Stimulated activated CD8-positive, alpha-beta memory T cell treated with anti-CD3 and anti-CD28 coated beads, Interleukin-4, amount 100 ng/mL, for 4 hours (primary cell): ENCODE results near the gene ZNF200.
"Not testable (repeated sequence)": the region's sequence is repeated elsewhere in the genome, so short reads cannot be mapped to it uniquely, and the experiment has no call there.

Experiments
- DNase-seq, 2 donors: peaks; one replicate each; pipeline ENCODE4 v3.0.0-alpha.2; 2020; ENCODE audit warnings: low read depth in 2 of 2, low spot score in 1 of 2

Gene ZNF200

DNA sequence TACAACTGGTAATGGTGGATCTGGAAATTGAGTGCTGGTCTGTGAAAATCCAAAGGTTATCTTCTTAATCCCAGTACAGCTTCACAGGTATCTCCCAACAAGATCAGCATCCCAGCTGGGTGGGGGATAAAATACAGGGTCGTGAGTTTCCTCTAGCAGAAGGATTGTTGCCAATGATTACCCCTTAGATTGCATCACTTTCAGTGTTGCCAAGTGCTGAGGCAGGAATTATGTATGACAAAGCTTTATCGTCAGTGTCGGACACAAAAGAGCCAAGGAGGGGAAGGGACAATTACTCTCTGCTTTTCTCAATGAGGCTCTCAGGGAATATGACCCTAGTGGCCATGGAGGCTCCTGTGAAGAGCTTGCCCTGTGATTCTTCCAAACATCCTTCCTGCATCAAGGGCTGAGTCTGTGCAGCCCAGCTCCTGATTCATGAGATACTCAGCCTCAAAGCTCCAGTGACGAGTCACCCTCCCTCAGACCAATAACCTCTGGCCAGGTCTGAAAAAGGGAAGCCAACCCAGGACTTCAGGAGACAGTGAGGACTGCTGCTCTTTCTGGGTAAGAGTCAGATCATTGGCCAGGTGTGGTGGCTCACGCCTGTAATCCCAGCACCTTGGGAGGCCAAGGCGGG lies 31.9 kb downstream of the ZNF200 start:
- DNase-seq, result no peak

- DNase-seq, result no peak
Observed at GRCh38 chr16:3198334-3199072, 36.5 kb downstream of the ZNF200 start.

- not testable (repeated sequence) for DNase-seq
Observed at GRCh38 chr16:3197694-3198333, 37.1 kb downstream of the ZNF200 start.

DNA sequence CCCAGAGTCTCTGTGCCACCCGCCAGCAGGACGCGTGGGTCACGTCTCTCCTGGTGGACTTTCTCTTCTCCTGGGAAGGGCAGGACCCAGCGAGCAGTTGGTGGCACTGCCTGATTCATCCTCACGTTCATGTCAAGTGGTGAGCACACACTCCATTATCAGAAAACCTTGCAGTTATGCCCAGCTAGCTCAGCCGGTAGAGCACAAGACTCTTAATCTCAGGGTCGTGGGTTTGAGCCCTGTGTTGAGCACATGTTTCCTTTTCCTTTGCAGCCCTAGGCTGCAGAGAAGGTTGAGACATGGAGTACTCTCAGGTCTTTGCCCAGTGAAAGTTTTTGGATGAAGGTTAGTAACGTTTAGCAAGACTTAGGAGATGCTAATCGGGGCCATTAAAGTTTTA lies 39.0 kb downstream of the ZNF200 start:
- no peak for DNase-seq

GRCh38 chr16:3194792-3195191 lies 40.2 kb downstream of the ZNF200 start:
- no peak for DNase-seq

GRCh38 chr16:3193221-3194212 lies 41.4 kb downstream of the ZNF200 start:
- DNase-seq, result no peak

- DNase-seq, result no peak
Observed at GRCh38 chr16:3192476-3193019, 42.4 kb downstream of the ZNF200 start.

GRCh38 chr16:3190949-3191353 lies 44.0 kb downstream of the ZNF200 start:
- no peak for DNase-seq

- DNase-seq, result no peak
Observed at GRCh38 chr16:3189869-3190268, 45.1 kb downstream of the ZNF200 start.

DNA sequence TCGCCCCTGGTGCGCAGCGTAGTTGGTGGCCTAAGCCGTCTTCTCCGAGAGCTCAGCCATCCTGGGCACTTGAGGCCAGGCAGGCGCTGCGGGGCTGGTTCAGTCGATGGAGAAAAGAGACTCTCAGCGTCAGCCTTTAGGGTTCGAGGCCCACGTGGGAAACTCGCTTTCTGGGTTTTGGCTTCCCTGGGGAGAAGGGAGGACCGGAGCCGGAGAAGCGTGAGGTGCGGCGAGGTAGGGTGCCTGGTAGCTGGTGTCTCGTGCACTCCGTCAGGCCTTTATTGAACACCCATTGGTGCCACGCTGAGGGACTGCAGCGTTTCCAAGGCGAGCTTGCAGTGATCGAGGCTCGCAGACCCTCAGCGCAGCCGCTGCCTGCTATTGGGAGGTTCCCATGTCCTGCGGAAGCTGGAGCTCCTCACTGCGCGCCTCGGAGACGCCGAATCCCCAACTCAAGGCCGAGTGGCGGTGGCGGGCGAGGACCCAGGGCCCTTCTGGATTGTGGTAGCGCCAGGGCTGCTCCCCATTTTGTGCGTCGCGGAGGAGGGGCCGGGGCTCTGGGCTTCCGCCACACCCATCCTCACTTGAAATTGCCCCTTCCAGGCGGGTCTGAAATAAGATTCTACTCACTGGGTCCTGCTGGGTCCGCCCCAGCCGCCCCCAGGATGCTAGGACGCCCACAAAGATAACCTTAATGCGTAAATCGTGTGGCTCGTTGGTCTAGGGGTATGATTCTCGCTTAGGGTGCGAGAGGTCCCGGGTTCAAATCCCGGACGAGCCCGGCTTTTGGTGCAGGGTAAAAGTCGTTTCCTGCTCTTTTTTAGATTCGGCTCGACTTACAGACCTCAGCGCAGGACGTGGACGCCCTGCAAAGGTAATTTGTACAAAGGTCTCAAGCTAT lies 45.8 kb downstream of the ZNF200 start:
- DNase-seq, result no peak

DNA sequence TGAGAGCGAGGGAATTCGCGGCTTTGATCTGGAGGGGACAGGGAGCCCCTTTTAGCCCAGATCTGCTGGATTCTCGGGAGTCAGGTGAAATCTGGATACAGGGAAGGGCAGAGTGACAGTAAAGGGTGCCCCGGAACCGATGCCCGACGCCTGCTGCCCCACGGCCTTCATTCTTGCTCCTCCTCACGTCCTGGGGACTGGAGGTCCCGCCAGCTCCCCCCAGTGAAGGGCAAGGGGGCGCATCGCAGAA lies 46.4 kb downstream of the ZNF200 start:
- DNase-seq, result no peak

- no peak for DNase-seq
Observed at GRCh38 chr16:3187798-3188674, 46.9 kb downstream of the ZNF200 start, which contains the start of gene OR1F1. OR1F1 (plus strand) TSS chr16:3188204.

DNA sequence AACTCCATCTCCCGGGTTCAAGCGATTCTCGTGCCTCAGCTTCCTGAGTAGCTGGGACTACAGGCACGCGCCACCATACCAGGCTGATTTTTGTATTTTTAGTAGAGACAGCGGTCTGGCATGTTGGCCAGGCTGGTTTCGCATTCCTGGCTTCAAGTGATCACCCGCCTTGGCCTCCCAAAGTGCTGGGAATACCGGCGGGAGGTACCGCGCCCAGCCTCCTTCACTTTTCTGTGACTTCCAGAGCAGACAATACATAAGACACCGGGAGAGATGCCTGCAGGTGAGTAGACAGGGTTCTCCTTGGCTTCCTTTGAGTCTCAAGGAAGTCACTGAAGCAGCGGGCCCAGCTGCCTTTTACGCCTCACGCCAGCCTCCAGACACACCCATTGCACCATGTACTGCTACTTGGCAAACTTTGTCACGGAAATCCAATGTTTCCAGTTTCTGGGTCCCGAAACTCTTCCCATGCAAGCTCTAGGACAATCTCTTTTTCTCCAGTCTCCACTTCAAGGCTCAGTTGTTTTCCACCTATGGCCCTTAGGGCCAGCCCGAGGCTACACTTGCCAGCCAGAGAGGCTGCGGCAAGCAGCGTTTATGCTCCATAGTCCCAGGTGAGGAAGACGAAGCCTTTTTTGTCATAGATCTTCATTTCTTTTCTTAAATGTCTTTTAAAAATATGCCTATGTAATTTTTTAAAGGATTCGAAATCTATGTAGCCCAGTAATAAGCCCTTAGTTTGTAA lies 47.8 kb downstream of the ZNF200 start:
- no peak for DNase-seq

DNA sequence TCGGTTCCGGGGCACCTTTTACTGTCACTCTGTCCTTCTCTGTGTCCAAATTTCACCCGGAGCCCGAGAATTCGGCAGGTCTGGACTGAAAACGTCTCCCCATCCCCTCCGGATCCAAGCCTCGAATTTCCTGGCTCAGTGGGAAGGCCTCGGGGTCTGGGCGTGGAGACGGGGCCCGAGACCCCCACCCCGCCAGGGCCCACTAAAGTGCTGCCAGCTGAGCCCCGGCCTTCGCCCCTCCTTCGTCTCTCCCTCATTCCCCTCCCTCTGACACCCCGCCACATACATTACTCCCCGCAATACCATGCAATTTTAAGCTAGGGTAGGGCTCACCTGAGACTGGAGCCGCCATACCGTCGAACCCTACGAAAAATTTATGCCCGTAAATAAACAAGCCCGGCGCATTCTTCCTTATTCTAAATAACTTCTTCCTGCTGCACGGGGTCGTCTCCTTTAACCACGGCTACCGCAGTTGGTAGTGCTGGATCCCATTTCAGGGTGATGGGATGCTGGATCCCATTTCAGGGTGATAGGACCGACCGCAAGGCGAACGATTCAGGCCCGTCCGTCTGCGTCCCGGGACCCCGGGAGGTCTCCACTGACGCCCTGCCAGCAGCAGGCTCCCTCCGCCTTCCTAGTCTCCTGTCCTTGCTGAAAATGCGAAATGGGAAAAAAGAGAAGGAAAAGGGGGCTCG lies 51.4 kb downstream of the ZNF200 start:
- DNase-seq, result no peak

- no peak for DNase-seq
Observed at GRCh38 chr16:3182608-3183444, 52.1 kb downstream of the ZNF200 start.

DNA sequence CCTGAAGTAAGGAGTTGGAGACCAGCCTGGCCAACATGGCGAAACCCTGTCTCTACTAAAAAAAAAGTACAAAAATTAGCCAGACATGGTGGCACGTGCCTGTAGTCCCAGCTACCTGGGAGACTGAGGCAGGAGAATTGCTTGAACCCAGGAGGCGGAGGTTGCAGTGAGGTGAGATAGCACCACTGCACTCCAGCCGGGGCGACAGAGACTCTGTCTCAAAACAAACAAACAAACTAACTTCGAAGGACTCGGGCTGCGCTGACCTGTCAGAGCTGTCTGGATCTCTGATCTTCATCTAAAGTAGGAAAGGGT lies 52.7 kb downstream of the ZNF200 start:
- not testable (repeated sequence) for DNase-seq

- no peak for DNase-seq
Observed at GRCh38 chr16:3180445-3180878, 54.5 kb downstream of the ZNF200 start.
